ENCODE data around the gene RHOBTB3. TPM values are rescaled to one million over a fixed set of nuclear protein-coding genes. Genes with fewer than 3 reads are reported as not detected.

The RHOBTB3 gene
- total RNA-seq, 1 donor from 2014 or later: 21.6 TPM

- H3K27me3 ChIP-seq (ENCODE audit: control insufficient read depth, insufficient read depth, low read length): no peaks in the 10 kb centered on the region
- no peaks in the 10 kb centered on the region for H3K36me3 ChIP-seq (ENCODE audit: control insufficient read depth, insufficient read depth, low read length)
- no peak for TF ChIP-seq CTCF (IDR thresholded peaks at IDR 0.05; ENCODE audit: insufficient read depth, low read length, severe bottlenecking)
- DNase-seq (ENCODE audit: low read depth) (no peak), FAIRE-seq (no peak)
- H3K4me3 ChIP-seq (ENCODE audit: low read depth, low read length): no peak overlapping the region
Observed at GRCh38 chr5:95783661-95784060, 52.5 kb downstream of the RHOBTB3 start.

- Histone ChIP-seq H3K27me3 (ENCODE audit: control insufficient read depth, insufficient read depth, low read length) (no peaks in the 10 kb centered on the region), H3K4me3 (ENCODE audit: low read depth, low read length) (no peak overlapping the region), H3K36me3 (ENCODE audit: control insufficient read depth, insufficient read depth, low read length) (no peaks in the 10 kb centered on the region)
- FAIRE-seq (no peak), DNase-seq (ENCODE audit: low read depth) (no peak)
- no peak for TF ChIP-seq CTCF (IDR thresholded peaks at IDR 0.05; ENCODE audit: insufficient read depth, low read length, severe bottlenecking)
Observed at GRCh38 chr5:95784514-95785302, 53.6 kb downstream of the RHOBTB3 start.

- Histone ChIP-seq H3K27me3 (ENCODE audit: control insufficient read depth, insufficient read depth, low read length) (no peaks in the 10 kb centered on the region), H3K4me3 (ENCODE audit: low read depth, low read length) (no peak overlapping the region), H3K36me3 (ENCODE audit: control insufficient read depth, insufficient read depth, low read length) (no peaks in the 10 kb centered on the region)
- no peak for TF ChIP-seq CTCF (IDR thresholded peaks at IDR 0.05; ENCODE audit: insufficient read depth, low read length, severe bottlenecking)
- no peak for DNase-seq (ENCODE audit: low read depth)
- FAIRE-seq: no peak
Observed at GRCh38 chr5:95786821-95787418, 55.8 kb downstream of the RHOBTB3 start.

GRCh38 chr5:95788493-95788892 lies 57.4 kb downstream of the RHOBTB3 start:
- no peak overlapping the region for H3K4me3 ChIP-seq (ENCODE audit: low read depth, low read length)
- DNase-seq (ENCODE audit: low read depth) (no peak), FAIRE-seq (no peak)
- H3K36me3 ChIP-seq (ENCODE audit: control insufficient read depth, insufficient read depth, low read length): no peaks in the 10 kb centered on the region
- no peak for TF ChIP-seq CTCF (IDR thresholded peaks at IDR 0.05; ENCODE audit: insufficient read depth, low read length, severe bottlenecking)
- H3K27me3 ChIP-seq (ENCODE audit: control insufficient read depth, insufficient read depth, low read length): no peaks in the 10 kb centered on the region

- TF ChIP-seq CTCF (IDR thresholded peaks at IDR 0.05; ENCODE audit: insufficient read depth, low read length, severe bottlenecking): no peak
- FAIRE-seq (no peak), DNase-seq (ENCODE audit: low read depth) (no peak)
- H3K27me3 ChIP-seq (ENCODE audit: control insufficient read depth, insufficient read depth, low read length): no peaks in the 10 kb centered on the region
- no peak overlapping the region for H3K4me3 ChIP-seq (ENCODE audit: low read depth, low read length)
- no peaks in the 10 kb centered on the region for H3K36me3 ChIP-seq (ENCODE audit: control insufficient read depth, insufficient read depth, low read length)
Observed at GRCh38 chr5:95791751-95792150, 60.6 kb downstream of the RHOBTB3 start.
